GM10248 (cell line): Measurements from ENCODE around the gene M1AP.
"Not testable (repeated sequence)": the region's sequence is repeated elsewhere in the genome, so short reads cannot be mapped to it uniquely, and the experiment has no call there.

Source experiments
- CTCF ChIA-PET: fragments of 300-600 bp; sonication (Branson Sonifier 250); formaldehyde crosslinking; extraction: SDS; loops from one replicate; lab custom pipeline; 2021; ENCODE audit warnings: antibody characterized with exemption; lab: Yijun Ruan, JAX
- POLR2A ChIA-PET: fragments of 350-650 bp; sonication (Branson Sonifier 250); formaldehyde crosslinking; extraction: SDS; loops from one replicate; lab custom pipeline; 2020; ENCODE audit warnings: antibody characterized with exemption; lab: Yijun Ruan, JAX
- DNase-seq: peaks from one replicate; pipeline ENCODE4 v3.0.0; 2012; ENCODE audit errors: extremely low spot score
- TF ChIP-seq, protein P1 (sequence below): IDR thresholded peaks from 2 replicates; pipeline ENCODE4 v1.5.1; 2012; ENCODE audit warnings: mild to moderate bottlenecking, low read depth; ENCODE audit errors: extremely low read depth, missing control alignments, control extremely low read depth

M1AP gene

DNA sequence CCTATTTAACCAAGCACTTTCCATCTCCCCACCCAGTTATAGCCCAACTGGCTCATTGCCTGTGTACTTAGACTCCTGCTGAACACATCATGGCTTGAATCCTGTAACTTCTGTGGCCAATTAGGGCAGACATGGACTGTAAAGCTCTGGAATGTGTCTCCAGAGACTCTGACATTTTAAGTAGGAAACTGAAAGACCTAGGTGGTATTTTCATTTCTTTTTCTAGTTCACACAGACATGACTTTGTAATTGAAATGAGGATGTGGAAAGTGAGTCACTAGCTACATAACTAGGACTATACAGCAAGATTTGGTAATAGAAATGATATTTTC is 81.4 kb downstream of the M1AP start:
- POLR2A ChIA-PET, result no interaction called here
- CTCF ChIA-PET, result interaction anchor here (1.4 to 4.2 kb wide), 6 partner anchors 11 to 92 kb away, joined by 5 to 39 read pairs (median 8); no protein-coding TSS in a partner anchor
- DNase-seq, result no peak
- TF ChIP-seq, protein P1, sequence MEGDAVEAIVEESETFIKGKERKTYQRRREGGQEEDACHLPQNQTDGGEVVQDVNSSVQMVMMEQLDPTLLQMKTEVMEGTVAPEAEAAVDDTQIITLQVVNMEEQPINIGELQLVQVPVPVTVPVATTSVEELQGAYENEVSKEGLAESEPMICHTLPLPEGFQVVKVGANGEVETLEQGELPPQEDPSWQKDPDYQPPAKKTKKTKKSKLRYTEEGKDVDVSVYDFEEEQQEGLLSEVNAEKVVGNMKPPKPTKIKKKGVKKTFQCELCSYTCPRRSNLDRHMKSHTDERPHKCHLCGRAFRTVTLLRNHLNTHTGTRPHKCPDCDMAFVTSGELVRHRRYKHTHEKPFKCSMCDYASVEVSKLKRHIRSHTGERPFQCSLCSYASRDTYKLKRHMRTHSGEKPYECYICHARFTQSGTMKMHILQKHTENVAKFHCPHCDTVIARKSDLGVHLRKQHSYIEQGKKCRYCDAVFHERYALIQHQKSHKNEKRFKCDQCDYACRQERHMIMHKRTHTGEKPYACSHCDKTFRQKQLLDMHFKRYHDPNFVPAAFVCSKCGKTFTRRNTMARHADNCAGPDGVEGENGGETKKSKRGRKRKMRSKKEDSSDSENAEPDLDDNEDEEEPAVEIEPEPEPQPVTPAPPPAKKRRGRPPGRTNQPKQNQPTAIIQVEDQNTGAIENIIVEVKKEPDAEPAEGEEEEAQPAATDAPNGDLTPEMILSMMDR, result no peak

DNA sequence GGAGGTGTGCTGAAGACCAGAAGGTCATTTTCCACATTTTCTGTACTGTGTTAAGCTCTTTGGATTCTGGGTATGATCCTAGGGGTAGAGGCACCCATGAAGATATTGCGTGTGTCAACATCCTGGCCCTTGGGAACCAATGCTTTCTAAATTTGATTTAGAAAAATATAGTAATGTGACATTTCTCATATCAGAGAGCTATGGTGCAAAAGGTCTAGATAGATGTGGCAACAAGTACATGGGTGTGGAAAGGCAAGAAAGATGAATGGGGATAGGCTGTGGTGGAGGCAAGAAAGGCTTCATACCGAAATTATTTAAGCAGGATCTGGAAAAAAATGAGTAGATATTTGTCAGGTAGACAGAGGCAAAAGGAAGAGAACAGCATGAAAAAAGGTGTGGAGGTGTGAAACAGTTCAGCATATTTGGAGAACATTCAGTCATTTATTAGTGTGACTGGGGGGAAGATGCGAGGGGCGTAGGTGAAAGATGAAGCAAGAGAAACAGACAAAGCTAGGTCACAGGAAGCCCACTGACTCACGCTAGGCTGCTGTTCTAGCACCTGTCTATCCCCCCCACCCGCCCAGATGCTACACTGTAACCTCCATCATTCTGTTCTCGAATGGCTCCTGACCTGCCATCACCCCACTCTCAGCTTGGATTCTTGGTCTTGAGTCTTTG is 81.9 kb downstream of the M1AP start:
- POLR2A ChIA-PET, result no interaction called here
- no peak for DNase-seq
- CTCF ChIA-PET, result interaction anchor here (1.4 to 4.2 kb wide), 4 partner anchors 11 to 22 kb away, joined by 7 to 39 read pairs (median 16); no protein-coding TSS in a partner anchor
- TF ChIP-seq, protein P1, result no peak

DNA sequence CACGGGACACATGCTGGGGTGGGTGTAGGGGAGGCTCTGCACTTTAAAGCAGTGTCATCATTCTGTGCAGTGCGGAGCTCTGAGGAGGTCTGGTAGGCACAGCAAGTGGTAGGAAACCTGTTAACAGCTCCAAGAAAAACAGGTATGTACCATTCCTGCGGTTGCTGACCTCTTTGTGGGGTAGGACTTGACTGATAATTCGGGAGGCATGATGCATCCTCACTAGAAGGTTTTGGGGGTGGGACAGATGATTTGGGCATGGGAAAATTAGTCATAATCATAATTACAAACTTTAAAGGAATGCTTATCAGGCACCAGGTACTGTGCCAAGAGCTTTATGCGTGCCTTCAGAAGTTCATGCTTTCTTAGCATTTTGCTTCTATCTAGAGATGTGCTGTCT is 83.9 kb downstream of the M1AP start:
- ChIA-PET CTCF (interaction anchor here (1.0 to 1.6 kb wide), 3 partner anchors 9 to 24 kb away, joined by 3 to 4 read pairs (median 3); no protein-coding TSS in a partner anchor), POLR2A (no interaction called here)
- DNase-seq, result no peak
- TF ChIP-seq, protein P1, result no peak

DNA sequence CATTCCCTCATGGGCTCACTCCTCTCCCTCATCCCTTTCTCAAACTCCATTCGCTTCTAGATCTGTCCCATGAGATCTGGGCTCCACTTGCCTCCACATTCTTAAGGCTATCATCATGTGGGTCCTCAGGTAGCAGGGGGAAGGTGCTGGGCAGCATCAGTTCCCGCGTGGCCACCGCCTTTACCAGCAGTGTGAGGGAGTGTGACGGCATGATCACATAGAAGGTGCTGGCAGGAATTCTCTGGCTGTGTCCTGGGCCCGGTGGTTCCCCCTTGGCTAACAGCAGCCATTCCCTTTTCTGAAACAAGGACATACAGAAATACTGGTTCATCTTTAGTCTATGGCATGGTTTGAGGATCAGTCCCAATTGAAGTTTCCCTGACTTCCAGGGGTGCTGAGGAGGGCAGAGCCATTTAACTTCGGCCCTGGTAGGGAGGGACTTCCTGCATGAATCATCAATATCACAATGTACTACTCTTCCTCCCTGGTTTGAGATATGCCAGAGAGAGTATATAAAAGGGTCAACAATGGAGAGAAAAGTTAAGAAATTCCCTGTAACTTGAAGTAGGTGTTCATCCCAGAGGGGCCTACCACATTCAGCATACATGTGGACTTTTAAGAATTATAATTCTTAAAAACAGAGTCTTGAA is 85.9 kb downstream of the M1AP start:
- DNase-seq, result no peak
- TF ChIP-seq, protein P1, result no peak
- POLR2A ChIA-PET, result no interaction called here
- CTCF ChIA-PET, result interaction anchor here (1.7 kb wide), 1 partner anchor 23 kb away, joined by 4 read pairs; no protein-coding TSS in a partner anchor

DNA sequence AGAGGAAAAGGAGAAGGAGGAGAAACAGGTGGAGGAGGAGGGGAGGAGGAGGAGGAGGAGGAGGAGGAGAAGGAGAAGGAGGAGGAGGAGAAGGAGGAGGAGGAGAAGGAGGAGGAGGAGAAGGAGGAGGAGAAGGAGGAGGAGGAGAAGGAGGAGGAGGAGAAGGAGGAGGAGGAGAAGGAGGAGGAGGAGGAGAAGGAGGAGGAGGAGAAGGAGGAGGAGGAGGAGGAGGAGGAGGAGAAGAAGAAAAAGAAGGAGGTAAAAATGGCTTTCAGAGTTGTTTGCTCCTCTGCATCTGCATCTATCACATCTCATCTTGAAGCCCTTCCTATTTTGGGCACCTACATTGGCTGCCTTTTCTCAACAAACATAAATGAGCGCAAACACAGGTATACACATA is 87.1 kb downstream of the M1AP start:
- POLR2A ChIA-PET, result not testable (repeated sequence)

DNA sequence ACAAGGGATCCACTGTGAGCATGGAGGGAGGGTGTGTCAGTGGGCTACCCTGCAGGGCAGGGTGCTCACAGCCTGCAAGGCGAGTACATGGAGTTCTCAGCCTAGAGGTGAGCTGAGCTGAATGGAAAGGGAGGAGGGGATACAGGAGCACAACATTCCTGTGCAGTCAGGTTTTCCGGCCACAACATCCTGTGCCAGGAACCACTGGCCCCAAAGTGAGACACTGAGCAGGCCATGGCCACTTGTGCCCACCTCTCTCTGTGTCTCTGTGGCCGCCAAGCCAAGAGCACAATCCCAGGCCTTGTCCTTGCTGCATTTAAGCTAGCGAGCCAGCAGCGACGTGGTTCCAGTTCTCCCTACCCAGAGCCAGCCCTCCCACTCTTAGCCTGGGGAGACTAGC is 87.5 kb downstream of the M1AP start:
- no peak for DNase-seq
- ChIA-PET POLR2A (no interaction called here), CTCF (no interaction called here)
- TF ChIP-seq, protein P1, result no peak

More for the DNA sequence above, 87.1 kb downstream of the M1AP start:
- CTCF ChIA-PET, DNase-seq: not testable (repeated sequence)

DNA sequence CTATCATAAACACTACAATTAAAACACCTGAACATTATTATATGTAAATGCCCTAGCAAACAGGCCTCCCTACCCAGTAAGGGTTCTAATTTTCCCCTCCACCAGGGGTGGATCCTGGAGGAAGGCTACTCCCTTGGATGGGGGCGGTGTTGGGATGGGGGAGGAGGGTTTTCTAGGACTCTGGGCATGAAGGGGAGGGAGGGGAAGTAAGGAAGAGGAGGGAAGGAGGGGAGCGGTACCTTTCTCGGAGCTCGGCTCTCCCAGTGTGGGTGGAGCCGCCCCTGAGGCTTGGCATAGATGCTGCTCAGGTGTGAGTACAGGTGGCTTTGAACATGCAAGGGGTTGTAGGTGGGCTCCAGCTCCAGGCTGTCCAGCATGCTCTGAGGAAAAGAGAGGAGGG is 88.2 kb downstream of the M1AP start:
- ChIA-PET POLR2A (no interaction called here), CTCF (interaction anchor here (1.2 to 3.0 kb wide), 3 partner anchors 23 to 29 kb away, joined by 3 to 9 read pairs (median 4); no protein-coding TSS in a partner anchor)
- TF ChIP-seq, protein P1, result no peak
- no peak for DNase-seq
